Suprapubic skin (tissue), 4 donors: Measurements from ENCODE around the gene CNBD2. TPM values are rescaled to one million over a fixed set of nuclear protein-coding genes. Genes with fewer than 3 reads are reported as not detected.

Experiments
- DNase-seq, 2 donors: peaks; one replicate each; pipeline ENCODE4 v3.0.0-alpha.2; 2019; ENCODE audit warnings: low spot score in 2 of 2
- H3K27ac ChIP-seq: fragments of 200-600 bp; sonication (generic); one replicate; pipeline ENCODE4 v1.5.1; 2019
- H3K27me3 ChIP-seq: fragments of 200-600 bp; sonication (generic); one replicate; pipeline ENCODE4 v1.5.1; 2019
- H3K36me3 ChIP-seq: fragments of 200-600 bp; sonication (generic); one replicate; pipeline ENCODE4 v1.5.1; 2019
- H3K4me1 ChIP-seq: fragments of 200-600 bp; sonication (generic); one replicate; pipeline ENCODE4 v1.5.1; 2019
- H3K4me3 ChIP-seq: fragments of 200-600 bp; sonication (generic); one replicate; pipeline ENCODE4 v1.5.1; 2019; ENCODE audit warnings: mild to moderate bottlenecking
- H3K9me3 ChIP-seq: fragments of 200-600 bp; sonication (generic); one replicate; pipeline ENCODE4 v1.5.1; 2019
- CTCF ChIP-seq, 2 donors: fragments of 200-600 bp in 1 of 2; fragments of 450-650 bp in 1 of 2; sonication (generic) in 1 of 2; IDR thresholded peaks; one replicate each; pipeline ENCODE4 v1.5.1; 2016 to 2019; ENCODE audit warnings: antibody characterized with exemption in 2 of 2, mild to moderate bottlenecking in 1 of 2, moderate library complexity in 1 of 2
- EP300 ChIP-seq: sonication (generic); formaldehyde crosslinking; IDR thresholded peaks from one replicate; pipeline ENCODE4 v1.6.1; 2017; ENCODE audit warnings: antibody characterized with exemption
- POLR2A ChIP-seq, 2 donors: fragments of 450-650 bp; IDR thresholded peaks; one replicate each; pipeline ENCODE4 v1.6.1; 2017; ENCODE audit warnings: antibody characterized with exemption in 2 of 2, mild to moderate bottlenecking in 2 of 2, moderate library complexity in 2 of 2
- POLR2AphosphoS5 ChIP-seq, 3 donors: sonication (generic); formaldehyde crosslinking; IDR thresholded peaks; one replicate each; pipeline ENCODE4 v1.6.1; 2017; ENCODE audit warnings: antibody characterized with exemption in 3 of 3
- WGBS: methylation state at CpG from one replicate; pipeline ENCODE4 v1.1.5; 2018; 5-methylcytosine and 5-hydroxymethylcytosine counted together
- total RNA-seq, 4 donors: library from RNA; depleted of rRNA; stranded (reverse); fragments of >200 nt; gene quantifications; one replicate each; pipeline ENCODE4 v1.1.0, GENCODE V29; 2016

The CNBD2 gene
- total RNA-seq, 4 donors from 2014 or later = 6.4 to 19.7 (median 10.3) TPM

GRCh38 chr20:35952480-35953386 is 15.7 kb upstream of the CNBD2 start:
- peaks cover 5% of the 10 kb centered on the region for H3K36me3 ChIP-seq
- WGBS = 54% methylated on average over 6 of the region's 6 CpGs
- H3K27ac ChIP-seq = peak overlapping the region; percentile 99
- peaks cover 33% of the 10 kb centered on the region for H3K4me1 ChIP-seq
- H3K4me3 ChIP-seq = peak overlapping the region; percentile 84
- no peak for TF ChIP-seq POLR2A (IDR thresholded peaks at IDR 0.05)
- TF ChIP-seq EP300 = no peak
- TF ChIP-seq POLR2AphosphoS5 (IDR thresholded peaks at IDR 0.05) = no peak
- no peak for TF ChIP-seq CTCF (IDR thresholded peaks at IDR 0.05)
- no peaks in the 10 kb centered on the region for H3K27me3 ChIP-seq
- no peaks in the 10 kb centered on the region for H3K9me3 ChIP-seq
- no peak for DNase-seq

GRCh38 chr20:35953387-35954199 is 14.8 kb upstream of the CNBD2 start:
- Histone ChIP-seq H3K4me1 (peaks cover 33% of the 10 kb centered on the region), H3K27me3 (no peaks in the 10 kb centered on the region), H3K9me3 (no peaks in the 10 kb centered on the region), H3K36me3 (peaks cover 4% of the 10 kb centered on the region), H3K4me3 (peak overlapping the region; percentile 84), H3K27ac (peak overlapping the region; percentile 99)
- WGBS = 4% methylated on average over 9 of the region's 65 CpGs
- TF ChIP-seq CTCF (IDR thresholded peaks at IDR 0.05) (no peak), POLR2A (IDR thresholded peaks at IDR 0.05) (no peak), EP300 (no peak), POLR2AphosphoS5 (IDR thresholded peaks at IDR 0.05) (no peak)
- DNase-seq = peak; percentile 82 to 83

- Histone ChIP-seq H3K4me1 (peaks cover 33% of the 10 kb centered on the region), H3K4me3 (peak within 1 kb of the TSS; percentile 84), H3K27ac (peak within 1 kb of the TSS; percentile 99), H3K9me3 (no peaks in the 10 kb centered on the region), H3K27me3 (no peaks in the 10 kb centered on the region), H3K36me3 (no peaks in the 10 kb centered on the region)
- TF ChIP-seq CTCF (IDR thresholded peaks at IDR 0.05) (peak; percentile 87 to 99), POLR2A (IDR thresholded peaks at IDR 0.05) (peak; percentile 60 to 71), POLR2AphosphoS5 (IDR thresholded peaks at IDR 0.05) (peak; percentile 3 to 87 (median 44)), EP300 (no peak)
- DNase-seq = peak; percentile 96 to 97
- 0% methylated on average over 39 of the region's 76 CpGs for WGBS
These were observed 14.0 kb upstream of the CNBD2 start, which contains the start of gene SCAND1 for GRCh38 chr20:35954200-35954906. Gene SCAND1 (minus strand): TSS chr20:35954502. CDS start chr20:35954284, 218 bp downstream.

- WGBS = 2% methylated on average over 19 of the region's 19 CpGs
- no peak for DNase-seq
These were observed 13.5 kb upstream of the CNBD2 start for GRCh38 chr20:35954907-35955251.

More at GRCh38 chr20:35954907-35955251, 13.5 kb upstream of the CNBD2 start:
- Histone ChIP-seq H3K4me1 (peaks cover 33% of the 10 kb centered on the region), H3K4me3 (peak overlapping the region; percentile 84), H3K36me3 (no peaks in the 10 kb centered on the region), H3K27me3 (no peaks in the 10 kb centered on the region), H3K27ac (peak overlapping the region; percentile 99), H3K9me3 (no peaks in the 10 kb centered on the region)
- TF ChIP-seq CTCF (IDR thresholded peaks at IDR 0.05) (no peak), POLR2AphosphoS5 (IDR thresholded peaks at IDR 0.05) (no peak), EP300 (no peak), POLR2A (IDR thresholded peaks at IDR 0.05) (no peak)
